Nucleus accumbens (tissue), 56 donors: Measurements from ENCODE around the gene CSF3.
A peak's percentile ranks its signal among the peaks of the same experiment; 100 is the strongest.

Experiments
- DNase-seq, 56 donors: peaks; one replicate each; lab custom pipeline; 2025; lab: John Stamatoyannopoulos, UW

The CSF3 gene

GRCh38 chr17:40015005-40015997 is at the start of gene CSF3:
TSS of gene CSF3 (plus strand) at chr17:40015440. CDS start at chr17:40015475, 35 bp downstream.
- DNase-seq: no peak

GRCh38 chr17:39966771-39967170 is 48.5 kb upstream of the CSF3 start:
- no peak for DNase-seq

- DNase-seq: no peak
Measured at GRCh38 chr17:39968761-39969160, 46.5 kb upstream of the CSF3 start.

GRCh38 chr17:39969375-39969774 is 45.9 kb upstream of the CSF3 start:
- DNase-seq: no peak

GRCh38 chr17:39970157-39970692 is 45.0 kb upstream of the CSF3 start:
- no peak for DNase-seq

GRCh38 chr17:39971076-39971603 is 44.1 kb upstream of the CSF3 start:
- no peak for DNase-seq

- peak in 4 of 56 donors; percentile 6 to 38 (median 10) for DNase-seq
Measured at GRCh38 chr17:39972271-39972670, 43.0 kb upstream of the CSF3 start.

- no peak for DNase-seq
Measured at GRCh38 chr17:39973496-39973895, 41.7 kb upstream of the CSF3 start.

- DNase-seq: no peak
Measured at GRCh38 chr17:39974433-39974832, 40.8 kb upstream of the CSF3 start.

- DNase-seq: no peak
Measured at GRCh38 chr17:39975801-39976200, 39.4 kb upstream of the CSF3 start.

GRCh38 chr17:39979016-39979670 is 36.1 kb upstream of the CSF3 start:
- no peak for DNase-seq

- peak in 8 of 56 donors; percentile 43 to 65 (median 45) for DNase-seq
Measured at GRCh38 chr17:39979893-39980350, 35.3 kb upstream of the CSF3 start.

GRCh38 chr17:39980351-39981206 is 34.7 kb upstream of the CSF3 start, which contains the start of gene PSMD3:
TSS of gene PSMD3 (plus strand) at chr17:39980807. CDS start at chr17:39980971, 164 bp downstream.
- DNase-seq: peak; percentile 64 to 100 (median 98)

GRCh38 chr17:39981207-39981741 is 34.0 kb upstream of the CSF3 start:
- DNase-seq: peak in 1 of 56 donors; percentile 28

- no peak for DNase-seq
Measured at GRCh38 chr17:39981766-39982375, 33.4 kb upstream of the CSF3 start.

GRCh38 chr17:39988206-39988810 is 26.9 kb upstream of the CSF3 start:
- no peak for DNase-seq

- no peak for DNase-seq
Measured at GRCh38 chr17:39994448-39994847, 20.8 kb upstream of the CSF3 start.

GRCh38 chr17:39995438-39995837 is 19.8 kb upstream of the CSF3 start:
- no peak for DNase-seq

GRCh38 chr17:39996162-39996561 is 19.1 kb upstream of the CSF3 start:
- DNase-seq: no peak
